Tibial nerve (tissue), 4 donors: ENCODE results near the gene SLX1B. TPM values are rescaled to one million over a fixed set of nuclear protein-coding genes. Genes with fewer than 3 reads are reported as not detected.
"Not testable (repeated sequence)": the region's sequence is repeated elsewhere in the genome, so short reads cannot be mapped to it uniquely, and the experiment has no call there.

Experiments
- DNase-seq, 2 donors: peaks; one replicate each; pipeline ENCODE4 v3.0.0-alpha.2; 2019; ENCODE audit warnings: low spot score in 2 of 2
- H3K27ac ChIP-seq, 4 donors: fragments of 200-600 bp; sonication (generic) in 3 of 4; one replicate each; pipeline ENCODE4 v1.5.1; 2017 to 2019; ENCODE audit warnings: mild to moderate bottlenecking in 1 of 4
- H3K27me3 ChIP-seq, 2 donors: fragments of 200-600 bp; sonication (generic) in 1 of 2; one replicate each; pipeline versions ENCODE4 v1.5.1 to v1.6.0; 2017 to 2019
- H3K36me3 ChIP-seq, 3 donors: fragments of 200-600 bp; sonication (generic); one replicate each; pipeline ENCODE4 v1.5.1; 2018 to 2019
- H3K4me1 ChIP-seq, 4 donors: fragments of 200-600 bp; sonication (generic) in 3 of 4; one replicate each; pipeline ENCODE4 v1.5.1; 2017 to 2019
- H3K4me3 ChIP-seq, 4 donors: fragments of 200-600 bp; sonication (generic) in 3 of 4; one replicate each; pipeline ENCODE4 v1.5.1; 2017 to 2019; ENCODE audit warnings: mild to moderate bottlenecking in 1 of 4, moderate library complexity in 1 of 4
- H3K9me3 ChIP-seq, 4 donors: fragments of 200-600 bp; sonication (generic) in 3 of 4; one replicate each; pipeline ENCODE4 v1.5.1; 2017 to 2019
- WGBS, 2 donors: methylation state at CpG; one replicate each; pipeline ENCODE4 v1.1.5; 2018; 5-methylcytosine and 5-hydroxymethylcytosine counted together
- small RNA-seq: library from RNA; depleted of rRNA; stranded (forward); fragments of <200 nt; gene quantifications from one replicate; pipeline ENCODE3, GENCODE V24; 2016
- total RNA-seq, 4 donors: library from RNA; depleted of rRNA; stranded (reverse); fragments of >200 nt; gene quantifications; one replicate each; pipeline ENCODE4 v1.1.0, GENCODE V29; 2016

SLX1B gene
- total RNA-seq, 4 donors from 2014 or later = 9.3 to 34.5 (median 16.1) TPM

GRCh38 chr16:29472065-29472464 lies 17.7 kb downstream of the SLX1B start:
- H3K9me3 ChIP-seq, H3K27ac ChIP-seq, DNase-seq, H3K27me3 ChIP-seq, H3K4me3 ChIP-seq, H3K36me3 ChIP-seq, H3K4me1 ChIP-seq: not testable (repeated sequence)
- WGBS, 2 donors = no CpG with 5 or more reads among the region's 4 CpGs

GRCh38 chr16:29482276-29482675 lies 27.9 kb downstream of the SLX1B start:
- not testable (repeated sequence) for H3K27ac ChIP-seq, DNase-seq, H3K36me3 ChIP-seq, H3K27me3 ChIP-seq, H3K4me1 ChIP-seq, H3K9me3 ChIP-seq, H3K4me3 ChIP-seq
- 82 to 84% methylated on average over 6 to 7 of the region's 12 CpGs for WGBS, 2 donors

- not testable (repeated sequence) for H3K4me1 ChIP-seq, DNase-seq, H3K27me3 ChIP-seq, H3K36me3 ChIP-seq, H3K27ac ChIP-seq, H3K4me3 ChIP-seq, H3K9me3 ChIP-seq
- no CpG with 5 or more reads among the region's 6 CpGs for WGBS, 2 donors
Measured at GRCh38 chr16:29506308-29506707, 52.0 kb downstream of the SLX1B start, which contains the start of gene NPIPB12. TSS of gene NPIPB12 (minus strand) at chr16:29506408.

Small RNAs within 50 kb of the gene (small RNA-seq; reads per million reads assigned to genes)
- not detected for gene AC133555.2

Other genes with a start within 250 kb of the SLX1B start
- 1 to 10 TPM in 3 of 4 donors, under 1 TPM in 1; 0.44 to 5.7 (median 1.3) TPM for gene NPIPB11, start 47.8 kb upstream of the SLX1B start, total RNA-seq
- gene BOLA2, start 182 bp upstream of the SLX1B start, total RNA-seq = 10 to 100 TPM; 14.2 to 30.3 (median 22.1) TPM
- 10 to 100 TPM in 2 of 4 donors, 1 to 10 TPM in 2; 3.5 to 14.4 (median 9.9) TPM for gene SULT1A4, start 5.4 kb downstream of the SLX1B start, total RNA-seq
- 100 to 1,000 TPM in 3 of 4 donors, 10 to 100 TPM in 1; 62.6 to 164 (median 107) TPM for gene NPIPB12, start 51.9 kb downstream of the SLX1B start, total RNA-seq
- gene SPN, start 208.7 kb downstream of the SLX1B start, total RNA-seq = 1 to 10 TPM; 1.1 to 1.5 (median 1.3) TPM
- 10 to 100 TPM; 15.3 to 50.4 (median 38.5) TPM for gene QPRT, start 224.6 kb downstream of the SLX1B start, total RNA-seq